GM12892 (cell line): ENCODE results near the gene EGF.

Experiments
- POLR2A ChIP-seq: IDR thresholded peaks from 2 replicates; pipeline ENCODE4 v1.6.1; 2011; ENCODE audit warnings: low read depth, low read length, control low read depth
- POLR2AphosphoS5 ChIP-seq: IDR thresholded peaks from 2 replicates; pipeline ENCODE4 v1.6.1; 2011; ENCODE audit warnings: low read depth, low read length, control low read depth
- TAF1 ChIP-seq: IDR thresholded peaks from 2 replicates; pipeline ENCODE4 v1.6.1; 2011; ENCODE audit warnings: low read depth, mild to moderate bottlenecking, control low read depth, low read length, borderline replicate concordance

GRCh38 chr4:109959195-109959594, 46.5 kb downstream of the EGF start:
- TF ChIP-seq POLR2A (no peak), POLR2AphosphoS5 (no peak), TAF1 (no peak)
